ENCODE measurements around the gene GDPGP1.
A peak's percentile ranks its signal among the peaks of the same experiment; 100 is the strongest.
"Not testable (repeated sequence)": the region's sequence is repeated elsewhere in the genome, so short reads cannot be mapped to it uniquely, and the experiment has no call there.

Gene GDPGP1, protein sequence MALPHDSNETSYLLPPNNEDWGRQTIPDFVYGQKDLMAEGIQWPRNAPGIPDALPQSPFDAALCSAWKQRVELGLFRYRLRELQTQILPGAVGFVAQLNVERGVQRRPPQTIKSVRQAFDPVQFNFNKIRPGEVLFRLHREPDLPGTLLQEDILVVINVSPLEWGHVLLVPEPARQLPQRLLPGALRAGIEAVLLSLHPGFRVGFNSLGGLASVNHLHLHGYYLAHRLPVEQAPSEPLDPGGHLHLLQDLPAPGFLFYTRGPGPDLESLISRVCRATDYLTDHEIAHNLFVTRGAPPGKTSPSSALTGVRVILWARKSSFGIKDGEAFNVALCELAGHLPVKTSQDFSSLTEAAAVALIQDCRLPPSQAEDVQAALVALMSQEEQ

DNA sequence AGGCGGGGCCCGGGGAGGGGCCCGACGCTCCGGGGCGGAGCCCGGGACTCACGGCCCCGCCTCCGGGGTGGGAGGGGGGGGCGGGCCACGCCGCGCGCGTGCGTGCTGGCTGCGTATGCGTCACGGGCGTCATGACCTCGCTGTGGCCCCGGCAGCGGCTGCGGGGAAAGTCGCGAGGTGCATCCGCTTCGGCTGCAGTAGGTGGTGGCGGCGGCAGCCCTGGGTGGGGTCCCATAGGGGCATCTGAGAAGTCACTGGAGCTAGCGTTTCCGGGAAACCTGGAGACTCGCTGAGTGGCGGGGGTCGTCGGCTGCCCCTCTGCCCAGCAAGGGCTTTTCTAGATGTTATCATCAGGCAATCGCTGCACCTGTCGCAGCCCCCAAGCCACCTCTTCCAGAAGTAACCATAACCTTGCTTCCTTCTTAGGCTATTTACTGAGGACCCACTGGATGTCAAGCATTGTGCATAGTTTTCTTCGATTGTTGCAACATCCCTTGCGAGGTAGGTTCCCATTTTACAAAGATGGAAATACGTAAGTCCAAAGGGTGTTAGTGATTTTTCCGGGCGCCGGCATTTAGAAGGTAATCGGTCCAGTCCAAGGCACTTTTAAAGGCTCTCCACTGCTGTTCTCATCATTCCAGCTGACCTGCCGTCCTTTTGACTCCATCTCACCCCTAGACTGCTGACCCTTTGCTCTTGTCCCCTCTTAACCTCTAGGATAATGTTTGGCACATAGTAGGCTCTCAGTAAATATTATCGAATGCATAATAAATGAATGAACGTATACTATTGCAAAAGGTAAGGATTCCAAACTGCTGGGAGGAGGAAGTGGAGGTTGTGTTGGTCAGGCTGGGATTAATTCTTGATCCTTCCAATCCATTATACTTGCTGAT, at the start of gene GDPGP1:
Gene GDPGP1, plus strand, starts transcription at position 114 of the 893 bp plus-strand sequence. CDS start 6,700 bp downstream, outside the sequence.
- DNase-seq, result no peak

DNA sequence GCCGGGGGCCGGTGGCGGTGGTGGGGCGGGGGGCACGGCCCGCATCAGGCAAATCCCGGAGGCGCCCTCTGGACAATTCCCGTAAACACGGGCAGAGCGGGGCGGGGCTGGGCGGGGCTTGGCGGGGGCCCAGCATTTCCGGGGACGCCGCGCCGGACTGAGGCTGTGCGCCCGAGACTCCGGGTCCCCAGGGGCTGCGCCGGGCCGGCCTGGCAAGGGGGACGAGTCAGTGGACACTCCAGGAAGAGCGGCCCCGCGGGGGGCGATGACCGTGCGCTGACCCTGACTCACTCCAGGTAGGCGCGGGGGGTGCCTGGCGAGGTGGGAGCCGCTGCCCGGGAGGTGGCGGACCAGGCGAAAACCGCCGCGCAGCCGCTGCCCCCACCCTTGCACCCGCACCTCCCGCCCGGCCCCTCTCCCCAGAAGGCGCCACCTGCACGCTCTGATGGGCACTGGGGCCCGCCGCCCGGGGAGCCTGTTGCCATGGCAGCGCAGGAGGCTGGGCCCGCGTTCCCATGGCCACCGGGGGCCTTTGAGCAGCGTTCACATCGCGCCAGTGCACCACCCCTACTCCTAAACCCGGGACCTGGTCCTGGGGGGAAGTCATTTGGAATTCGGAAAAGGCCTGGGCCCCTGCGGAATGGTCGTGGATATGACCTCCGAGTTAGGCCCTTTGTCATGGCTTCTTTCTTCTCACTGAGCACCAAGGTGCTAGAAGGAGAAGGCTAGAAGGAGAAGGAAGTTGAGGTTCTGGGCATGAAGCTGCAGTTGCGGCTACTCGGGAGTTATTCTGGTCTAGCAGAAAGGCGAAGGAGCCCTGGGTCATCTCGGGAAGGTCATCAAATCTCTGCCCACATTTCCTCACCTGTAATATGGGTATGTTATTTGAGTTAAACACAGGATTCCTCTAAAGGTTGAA, 49.0 kb upstream of the GDPGP1 start:
- DNase-seq, result peak; percentile 60

DNA sequence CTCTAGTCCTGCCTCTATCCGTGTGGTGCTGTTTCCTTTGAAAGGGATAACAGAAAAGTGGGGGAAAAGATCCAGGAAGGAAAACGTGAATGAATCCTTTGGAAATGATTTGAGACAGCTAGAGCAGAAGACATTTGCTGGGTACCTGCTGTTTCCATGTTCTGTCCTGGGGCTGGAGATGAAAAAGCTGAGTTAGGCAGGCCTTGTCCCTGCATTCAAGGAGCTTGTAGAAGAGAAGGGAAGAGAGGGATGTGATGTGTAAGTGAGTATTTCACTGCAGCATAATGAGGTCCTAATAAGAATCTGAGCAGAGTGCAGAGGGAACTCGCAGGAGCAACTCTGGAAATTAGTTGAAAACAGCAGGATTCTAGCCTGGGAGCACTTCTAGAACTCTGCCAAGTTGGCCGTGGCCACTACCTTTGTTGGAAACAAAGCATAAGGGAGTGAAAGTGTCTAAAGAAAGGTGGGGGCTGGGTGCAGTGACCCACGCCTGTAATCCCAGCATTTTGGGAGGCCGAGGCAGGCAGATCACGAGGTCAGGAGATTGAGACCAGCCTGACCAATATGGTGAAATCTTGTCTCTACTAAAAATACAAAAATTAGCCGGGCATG, 46.6 kb upstream of the GDPGP1 start:
- no peak for DNase-seq

DNA sequence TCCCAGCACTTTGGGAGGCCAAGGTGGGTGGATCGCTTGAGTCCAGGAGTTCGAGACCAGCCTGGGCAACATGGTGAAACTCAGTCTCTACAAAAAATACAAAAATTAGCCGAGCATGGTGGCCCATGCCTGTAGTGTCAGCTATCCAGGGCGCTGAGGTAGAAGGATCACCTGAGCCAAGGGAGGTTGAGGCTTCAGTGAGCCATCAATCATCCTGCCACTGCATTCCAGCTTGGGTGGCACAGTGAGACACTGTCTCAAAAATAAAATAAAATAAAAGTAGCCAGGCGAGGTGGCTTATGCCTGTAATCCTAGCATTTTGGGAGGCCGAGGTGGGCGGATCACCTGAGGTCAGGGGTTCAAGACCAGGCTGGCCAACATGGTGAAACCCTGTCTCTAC, 45.9 kb upstream of the GDPGP1 start:
- DNase-seq, result not testable (repeated sequence)

DNA sequence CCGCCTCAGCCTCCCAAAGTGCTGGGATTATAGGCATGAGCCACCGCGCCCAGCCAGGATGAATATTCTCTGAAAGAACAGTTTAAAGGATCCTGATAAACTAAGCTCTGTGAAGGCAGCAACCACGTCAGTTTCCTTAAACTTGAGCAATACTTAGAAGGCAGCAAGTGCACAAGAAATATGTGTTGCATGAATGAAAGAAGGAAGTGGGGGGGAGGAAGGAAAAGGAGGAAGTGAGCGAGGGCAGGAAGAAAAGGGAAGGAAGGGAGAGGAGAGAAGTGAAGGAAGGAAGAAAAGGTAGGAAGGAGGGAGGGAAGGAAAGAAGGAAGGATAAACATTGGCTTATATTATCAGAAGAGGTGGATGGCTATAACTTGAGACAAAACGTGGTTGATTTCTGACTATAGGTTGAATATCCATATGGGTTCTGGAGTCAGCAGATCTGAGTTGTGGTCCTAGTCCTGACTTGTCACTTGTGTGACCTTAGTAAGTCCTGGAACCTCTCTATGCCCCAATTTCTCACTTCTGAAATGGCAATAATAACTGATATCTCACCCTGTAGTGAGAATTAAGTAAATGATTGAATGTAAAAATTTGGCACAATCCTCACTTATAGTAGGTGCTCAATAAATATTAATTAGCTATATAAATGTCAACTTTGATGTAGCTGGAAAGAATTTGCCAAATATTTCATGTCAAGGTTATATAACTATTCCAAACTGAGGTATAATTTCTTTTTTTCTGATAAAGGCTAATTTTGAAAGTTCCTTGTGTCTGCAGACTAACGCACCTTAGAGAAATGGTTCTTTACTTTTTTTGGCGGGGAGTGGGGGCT, 44.9 kb upstream of the GDPGP1 start:
- DNase-seq, result no peak

DNA sequence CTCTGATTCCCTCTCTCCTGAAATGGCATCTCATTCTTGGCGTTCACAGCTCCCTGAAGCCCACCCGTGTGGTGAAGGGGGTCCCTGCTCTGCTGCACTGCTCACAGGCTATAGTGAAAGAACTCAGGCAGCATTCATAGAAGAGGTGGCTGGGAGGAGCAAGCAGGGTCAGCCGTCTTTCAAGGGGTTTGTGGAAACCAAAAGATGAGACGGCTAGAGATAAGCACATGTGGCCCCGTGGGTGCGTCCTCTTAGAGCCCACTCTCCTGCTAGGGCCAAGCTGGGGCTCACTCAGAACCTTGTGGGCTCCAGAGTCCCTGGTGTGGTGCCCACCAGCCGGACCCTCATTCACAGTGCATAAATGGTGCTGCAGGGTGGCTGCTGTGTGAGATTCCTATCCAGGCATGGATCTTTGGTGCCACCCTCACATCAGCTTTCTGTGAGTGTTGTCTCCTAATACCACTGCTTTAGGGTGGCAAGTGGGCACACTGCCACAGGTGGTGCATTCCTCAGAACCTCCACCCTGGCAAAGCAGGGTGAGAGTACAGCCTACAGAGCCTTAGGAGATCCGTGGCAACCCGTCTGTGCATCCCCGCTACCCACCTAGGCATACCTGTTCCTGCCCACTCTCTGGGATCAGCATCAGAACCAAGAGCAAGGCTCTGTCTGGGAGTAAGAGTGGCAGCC, 44.1 kb upstream of the GDPGP1 start:
- no peak for DNase-seq

DNA sequence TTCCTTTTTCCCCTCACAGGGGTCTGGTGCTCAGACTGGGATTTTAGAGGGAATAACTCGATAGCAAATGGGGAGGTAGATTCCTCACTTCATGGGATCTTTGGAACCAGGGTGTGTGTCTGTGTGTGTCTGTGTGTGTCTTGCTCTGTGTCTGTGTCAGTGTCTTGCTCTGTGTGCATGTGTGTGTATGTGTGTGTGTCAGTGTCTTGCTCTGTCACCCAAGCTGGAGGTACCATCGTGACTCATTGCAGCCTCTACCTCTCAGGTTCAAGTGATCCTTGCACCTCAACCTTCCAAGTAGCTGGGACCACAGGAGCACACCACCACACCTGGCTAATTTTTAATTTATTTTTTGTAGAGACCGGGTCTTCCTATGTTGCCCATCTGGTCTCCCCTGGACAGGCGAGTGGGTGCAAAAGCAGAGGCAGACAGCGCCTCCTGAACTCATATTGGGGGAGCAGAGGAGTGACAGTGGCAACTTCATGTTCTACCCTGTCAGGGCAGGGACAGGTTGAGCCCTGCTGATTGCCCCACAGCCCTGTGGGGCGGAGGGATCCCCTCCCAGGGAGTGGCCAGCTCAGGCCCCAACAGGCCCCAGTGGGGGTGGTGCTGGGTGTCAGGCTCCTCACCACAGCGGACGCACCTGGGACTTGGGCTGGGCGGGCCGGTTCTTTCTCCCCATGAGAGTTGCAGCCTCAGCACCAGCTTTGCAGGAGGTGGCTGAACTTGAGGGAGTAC, 43.2 kb upstream of the GDPGP1 start:
- DNase-seq, result no peak

DNA sequence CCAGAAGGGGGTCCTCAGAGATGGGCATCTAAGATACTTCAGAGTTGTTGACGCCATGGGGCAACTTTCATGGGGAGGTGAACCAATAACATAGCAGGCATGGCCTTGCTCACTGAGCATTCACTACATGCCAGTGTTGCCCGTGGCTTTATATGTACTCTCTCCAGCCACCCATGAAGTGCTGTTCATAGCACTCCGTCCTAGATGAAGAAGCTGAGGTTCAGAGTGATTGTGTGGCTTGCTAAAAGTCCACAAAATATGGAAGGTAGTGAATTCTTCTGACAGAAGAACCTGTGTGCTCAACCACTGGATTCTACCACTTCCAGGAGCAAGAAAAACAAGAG, 42.7 kb upstream of the GDPGP1 start:
- DNase-seq, result no peak

DNA sequence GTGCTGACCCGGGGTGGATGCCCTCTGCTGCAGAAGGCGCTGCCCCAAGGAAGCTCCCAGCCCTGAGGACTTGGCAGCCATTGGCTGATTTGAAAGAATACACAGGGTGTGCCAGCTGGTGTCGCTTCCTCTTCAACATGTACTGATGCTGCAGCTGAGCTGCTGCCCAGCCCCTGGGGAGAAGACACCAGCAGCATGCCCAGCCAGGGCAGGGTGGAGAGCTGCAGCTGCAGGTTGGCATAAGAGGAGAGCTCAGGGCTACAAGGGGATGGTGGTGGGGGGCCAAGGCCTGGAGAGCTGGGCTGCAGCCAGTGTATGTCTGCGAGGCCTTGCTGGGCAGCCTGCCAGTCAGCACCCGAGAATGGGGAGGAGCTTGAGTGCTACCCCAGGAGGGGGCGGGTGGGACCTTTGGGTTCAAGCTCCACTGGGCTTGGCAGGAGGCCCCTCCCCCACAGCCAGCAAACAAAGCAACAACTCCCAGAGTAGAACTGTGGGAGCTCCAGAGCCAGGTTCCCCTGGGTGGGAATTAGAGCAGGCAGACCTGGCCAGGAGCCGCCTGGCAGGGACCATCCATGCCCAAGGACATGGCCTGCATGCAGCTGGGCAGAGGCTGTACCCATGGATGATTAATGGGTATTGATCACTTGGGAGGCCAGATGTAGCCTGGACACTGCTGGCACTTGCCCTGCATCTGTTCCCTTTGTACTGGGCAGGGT, 42.1 kb upstream of the GDPGP1 start:
- peak; percentile 76 for DNase-seq

DNA sequence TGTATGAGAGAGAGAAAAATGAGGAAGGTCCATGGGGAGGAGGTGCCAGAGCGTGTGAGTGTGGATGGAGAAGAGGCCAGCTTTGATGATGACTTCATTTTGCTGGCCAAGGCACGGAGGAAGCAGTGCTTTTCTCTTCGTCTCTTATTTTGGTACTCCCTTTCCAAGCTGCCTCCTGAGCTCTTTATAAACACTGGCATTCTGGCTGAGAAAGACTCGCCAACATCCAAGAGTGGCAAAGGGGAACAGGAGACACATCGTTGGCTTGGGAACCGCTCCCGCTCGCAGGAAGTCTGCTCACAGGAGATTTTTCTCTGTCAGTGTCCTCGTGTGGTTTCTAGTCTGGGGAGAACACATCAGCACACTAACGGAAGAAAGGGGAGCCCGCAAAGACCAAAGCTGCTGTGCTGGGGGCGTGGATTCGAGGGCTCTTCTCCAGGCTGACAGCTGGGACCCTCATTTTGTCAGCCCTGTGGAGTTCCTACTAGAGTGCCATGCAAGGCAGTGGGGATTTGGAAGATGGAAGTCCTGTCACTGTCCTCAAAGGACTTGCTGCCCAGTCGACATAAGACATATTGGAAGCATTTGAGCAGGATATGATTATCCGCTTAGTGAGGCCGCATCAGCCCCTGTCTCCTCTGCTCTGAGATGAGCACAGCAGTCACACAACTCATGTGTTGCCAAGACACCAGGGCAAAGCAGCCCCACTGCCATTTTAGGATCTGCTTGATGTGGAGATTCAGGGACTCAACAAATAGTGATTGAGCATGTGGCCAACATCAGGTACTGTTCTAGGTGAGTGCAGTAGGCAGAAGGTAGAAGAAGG, 40.8 kb upstream of the GDPGP1 start:
- no peak for DNase-seq

DNA sequence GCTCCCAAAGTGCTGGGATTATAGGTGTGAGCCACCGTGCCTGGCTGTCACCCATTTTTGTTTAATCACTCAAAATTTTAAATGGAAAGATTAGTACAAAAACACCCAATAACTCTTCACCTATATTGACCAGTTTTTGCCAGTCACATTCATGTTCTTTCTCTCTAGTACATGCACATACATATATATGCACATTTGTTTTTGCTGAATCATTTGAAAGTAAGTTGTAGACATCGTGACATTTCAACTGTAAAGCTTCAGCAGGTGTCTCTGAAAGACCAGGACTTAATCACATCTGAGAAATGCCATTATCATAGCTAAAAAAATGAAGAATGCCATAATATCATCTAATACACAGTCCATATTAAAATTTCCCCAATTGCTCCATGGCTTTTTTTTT, 39.4 kb upstream of the GDPGP1 start:
- no peak for DNase-seq

DNA sequence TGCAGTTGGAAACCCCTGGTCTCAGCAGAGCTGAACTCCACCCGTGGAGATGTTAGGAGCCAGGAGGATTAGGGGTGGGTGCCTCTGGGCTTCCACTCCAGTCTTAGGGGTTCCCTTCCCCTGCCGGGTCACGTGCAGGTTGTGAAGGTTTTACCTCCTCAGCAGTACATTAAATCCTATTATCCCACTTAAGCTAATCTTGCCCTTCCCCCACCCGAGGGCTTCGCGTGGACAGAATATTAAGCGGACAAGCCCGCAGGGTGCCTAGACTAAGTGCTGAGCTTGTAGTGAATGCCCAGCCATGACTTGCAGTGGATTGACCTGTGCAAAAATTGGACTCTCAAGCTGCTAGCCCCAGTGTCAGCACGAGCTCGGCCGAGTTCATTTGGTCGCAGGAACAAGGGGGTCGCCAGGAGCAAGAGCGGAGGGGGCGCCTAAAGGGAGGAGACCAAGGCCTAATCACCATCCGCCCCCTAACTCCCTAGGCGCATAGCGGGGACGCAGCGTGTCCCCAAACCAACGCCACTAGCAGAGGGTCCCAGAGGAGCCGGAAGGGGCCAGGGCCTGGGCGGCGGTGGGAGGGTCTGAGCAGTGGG, 33.4 kb upstream of the GDPGP1 start:
- no peak for DNase-seq

DNA sequence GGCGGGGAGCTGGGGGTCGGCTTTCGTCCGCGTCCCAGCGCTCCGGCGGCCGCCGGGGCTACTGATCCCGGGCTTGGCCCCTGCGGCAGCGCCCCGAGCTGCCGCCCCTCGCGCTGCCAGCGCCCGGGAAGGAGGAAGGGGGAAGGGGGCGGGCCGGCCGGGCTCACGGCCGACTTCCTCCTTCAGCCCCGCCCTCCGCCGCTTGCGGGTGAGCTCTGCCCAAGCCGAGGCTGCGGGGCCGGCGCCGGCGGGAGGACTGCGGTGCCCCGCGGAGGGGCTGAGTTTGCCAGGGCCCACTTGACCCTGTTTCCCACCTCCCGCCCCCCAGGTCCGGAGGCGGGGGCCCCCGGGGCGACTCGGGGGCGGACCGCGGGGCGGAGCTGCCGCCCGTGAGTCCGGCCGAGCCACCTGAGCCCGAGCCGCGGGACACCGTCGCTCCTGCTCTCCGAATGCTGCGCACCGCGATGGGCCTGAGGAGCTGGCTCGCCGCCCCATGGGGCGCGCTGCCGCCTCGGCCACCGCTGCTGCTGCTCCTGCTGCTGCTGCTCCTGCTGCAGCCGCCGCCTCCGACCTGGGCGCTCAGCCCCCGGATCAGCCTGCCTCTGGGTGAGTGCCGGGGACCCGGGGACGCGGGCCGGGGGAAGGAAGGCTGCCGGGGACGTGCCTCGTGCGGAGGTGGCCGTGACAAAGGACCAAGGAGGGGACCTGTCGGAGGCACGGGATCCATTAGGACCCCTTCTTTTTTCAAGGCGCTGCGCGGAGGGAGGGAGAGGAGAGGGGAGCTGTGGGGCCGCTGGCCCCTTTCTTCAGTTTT, 32.7 kb upstream of the GDPGP1 start, which contains the start of gene SEMA4B:
Gene SEMA4B, plus strand, starts transcription at position 201 of the 814 bp plus-strand sequence. Its CDS starts 249 bp downstream, at position 450.
- peak; percentile 81 for DNase-seq

DNA sequence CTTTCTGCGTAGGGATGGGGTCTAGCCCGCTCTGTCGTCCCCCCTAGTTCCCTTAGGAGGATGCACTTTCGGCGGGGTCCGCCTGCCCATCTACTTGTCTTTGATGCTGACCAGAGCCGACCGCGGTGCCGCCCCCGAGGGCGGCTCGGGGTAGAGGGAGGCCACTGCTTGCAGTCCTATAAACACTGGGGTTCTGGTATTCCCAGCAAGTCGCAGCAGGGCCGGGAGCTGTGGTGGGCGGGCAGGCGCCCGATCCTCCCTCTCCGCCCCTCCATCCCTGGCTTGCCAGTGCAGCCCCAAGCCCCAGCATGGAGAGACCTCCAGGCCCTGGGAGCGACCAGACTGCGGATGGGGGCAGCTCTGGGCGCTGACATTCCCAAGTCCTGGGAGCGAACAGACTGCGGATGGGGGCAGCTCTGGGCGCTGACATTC, 32.0 kb upstream of the GDPGP1 start:
- peak; percentile 41 for DNase-seq

DNA sequence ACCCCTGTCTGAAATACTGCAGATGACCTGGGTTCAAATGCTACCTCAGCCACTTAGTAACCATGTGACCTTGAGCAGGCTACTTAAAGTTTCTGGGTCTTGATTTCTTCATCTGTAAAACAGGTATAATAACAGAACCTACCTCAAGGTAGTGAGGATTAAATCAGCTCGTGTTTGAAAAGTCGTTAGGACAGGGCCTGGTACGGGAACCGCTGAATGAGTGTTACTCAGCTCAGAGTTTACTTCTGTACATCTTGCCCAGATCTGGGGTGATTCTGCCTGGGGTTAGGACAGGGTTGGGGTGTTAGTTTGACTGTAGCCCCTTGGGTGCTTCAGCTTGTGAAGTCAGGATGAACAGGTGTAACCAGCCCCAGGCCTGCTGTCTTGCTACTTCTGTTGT, 31.1 kb upstream of the GDPGP1 start:
- DNase-seq, result no peak

DNA sequence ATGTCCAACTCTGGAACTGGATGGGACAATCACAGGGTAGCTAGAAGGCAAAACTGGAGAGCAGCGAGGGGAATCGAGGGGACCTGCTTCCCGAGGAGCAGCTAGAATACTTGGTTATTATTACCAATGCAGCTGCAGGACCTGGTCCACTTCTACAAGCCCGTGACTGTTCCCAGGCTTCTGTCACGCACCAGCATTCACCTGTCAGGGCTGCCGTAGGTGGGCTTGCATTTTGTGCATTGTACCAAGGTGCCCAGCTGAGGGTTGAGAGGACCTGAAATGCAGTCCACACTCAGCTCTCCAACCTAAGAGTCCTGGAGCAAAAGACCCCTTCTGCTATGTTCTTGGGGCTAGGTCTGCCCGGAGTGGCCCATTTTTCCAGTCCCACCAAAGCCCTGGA, 30.5 kb upstream of the GDPGP1 start:
- DNase-seq, result no peak

DNA sequence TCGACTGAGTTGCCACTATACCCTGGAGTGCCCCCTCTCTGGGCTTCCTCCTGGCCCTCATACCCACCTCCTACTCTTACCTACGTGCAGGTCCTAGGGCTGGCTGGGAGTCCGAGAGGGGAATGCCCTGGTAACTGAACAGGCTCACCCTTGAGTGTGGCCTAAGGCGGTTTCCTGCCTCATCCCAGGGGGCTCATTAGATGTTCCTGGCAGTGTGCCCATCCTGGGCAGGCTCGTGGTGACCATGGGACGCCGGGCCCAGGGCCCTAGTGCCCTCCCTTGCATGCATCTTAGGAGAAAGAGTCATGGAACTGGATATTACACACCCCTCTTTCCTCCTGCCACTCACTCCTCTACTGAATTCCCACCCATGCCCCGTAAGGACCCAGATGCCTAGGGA, 30.1 kb upstream of the GDPGP1 start:
- DNase-seq, result peak; percentile 64
